Neuron (in vitro differentiated cells): ENCODE data around the gene RPH3AL.

ENCODE experiments used
- H2AFZ ChIP-seq: one replicate; pipeline ENCODE4 v1.6.1; 2013; ENCODE audit warnings: low read depth, mild to moderate bottlenecking, inconsistent platforms, low read length, moderate library complexity
- H3K27me3 ChIP-seq: one replicate; pipeline ENCODE4 v1.6.1; 2013; ENCODE audit warnings: low read length; ENCODE audit not compliant: insufficient read depth
- H3K36me3 ChIP-seq: one replicate; pipeline ENCODE4 v1.6.1; 2013; ENCODE audit warnings: low read length; ENCODE audit not compliant: insufficient read depth
- H3K4me1 ChIP-seq: one replicate; pipeline ENCODE4 v1.6.1; 2013; ENCODE audit warnings: low read length; ENCODE audit not compliant: insufficient read depth
- H3K4me3 ChIP-seq: 2 replicates; pipeline ENCODE4 v1.5.1; 2013; ENCODE audit warnings: mild to moderate bottlenecking, low read length, moderate library complexity
- H3K9me3 ChIP-seq: one replicate; pipeline ENCODE4 v1.6.1; 2013; ENCODE audit warnings: low read length

RPH3AL gene, protein sequence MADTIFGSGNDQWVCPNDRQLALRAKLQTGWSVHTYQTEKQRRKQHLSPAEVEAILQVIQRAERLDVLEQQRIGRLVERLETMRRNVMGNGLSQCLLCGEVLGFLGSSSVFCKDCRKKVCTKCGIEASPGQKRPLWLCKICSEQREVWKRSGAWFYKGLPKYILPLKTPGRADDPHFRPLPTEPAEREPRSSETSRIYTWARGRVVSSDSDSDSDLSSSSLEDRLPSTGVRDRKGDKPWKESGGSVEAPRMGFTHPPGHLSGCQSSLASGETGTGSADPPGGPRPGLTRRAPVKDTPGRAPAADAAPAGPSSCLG

DNA sequence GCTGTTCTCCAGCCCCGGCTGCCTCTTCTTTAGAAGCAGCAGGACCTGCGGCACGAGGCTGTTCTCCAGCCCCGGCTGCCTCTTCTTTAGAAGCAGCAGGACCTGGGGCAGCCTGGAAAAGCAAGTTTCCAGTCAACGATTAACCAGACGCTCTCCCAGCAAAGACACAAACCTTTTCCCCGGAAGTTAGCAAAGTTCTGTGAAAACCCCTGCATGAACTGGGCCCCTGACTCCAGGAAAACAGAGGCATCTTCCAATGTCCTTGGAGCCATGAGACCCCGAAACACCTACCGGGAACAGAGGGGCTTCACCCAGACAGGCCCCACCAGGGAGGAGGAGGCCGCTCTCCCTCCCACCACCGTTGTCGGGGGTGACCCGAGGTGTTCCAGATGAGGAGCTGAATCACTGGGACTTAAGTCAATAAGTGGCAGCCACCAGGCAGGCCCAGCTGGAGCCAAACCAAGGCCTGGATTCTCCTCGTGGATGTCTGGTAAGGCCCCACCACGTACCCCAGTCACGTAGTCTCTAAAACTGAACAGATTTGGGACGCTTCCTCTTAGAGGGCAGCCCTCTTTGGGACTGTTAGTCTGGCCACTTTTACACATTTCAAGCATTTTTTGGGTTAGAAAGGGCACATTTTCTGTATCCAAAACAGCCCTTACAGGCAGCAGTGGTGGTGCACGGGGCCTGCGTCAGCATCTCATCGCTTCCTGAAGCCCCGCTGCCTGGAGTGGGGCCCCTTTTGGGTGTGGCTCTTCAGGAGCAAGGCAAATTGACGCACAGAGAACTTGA is at the start of gene RPH3AL:
Gene RPH3AL, minus strand, starts transcription at position 387 of the 792 bp plus-strand sequence. CDS start 25,264 bp downstream, outside the sequence.
- Histone ChIP-seq H3K27me3 (no peaks in the 10 kb centered on the region), H3K4me1 (peaks cover 26% of the 10 kb centered on the region), H3K9me3 (no peaks in the 10 kb centered on the region), H3K4me3 (peak within 1 kb of the TSS; percentile 45), H2AFZ (peak within 1 kb of the TSS; percentile 78), H3K36me3 (no peaks in the 10 kb centered on the region)

DNA sequence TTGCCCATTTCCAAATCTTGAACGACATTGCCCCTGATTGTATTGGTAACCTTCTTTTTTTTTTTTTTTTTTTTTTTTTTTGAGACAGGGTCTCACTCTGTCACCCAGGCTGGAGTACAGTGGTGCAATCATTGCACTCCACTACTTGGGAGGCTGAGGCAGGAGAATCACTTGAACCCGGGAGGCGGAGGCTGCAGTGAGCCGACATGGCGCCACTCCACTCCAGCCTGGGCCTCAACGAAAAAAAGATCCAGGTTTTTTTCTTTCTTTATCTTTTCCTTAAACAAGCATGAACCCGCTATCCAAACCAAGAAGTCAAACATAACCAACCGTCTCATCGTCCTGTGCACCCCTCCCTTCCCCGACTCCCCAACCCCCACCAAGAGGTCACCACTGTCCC is 47.6 kb upstream of the RPH3AL start:
- H3K9me3 ChIP-seq = no peaks in the 10 kb centered on the region
- no peaks in the 10 kb centered on the region for H3K36me3 ChIP-seq
- H3K27me3 ChIP-seq = no peaks in the 10 kb centered on the region
- H3K4me1 ChIP-seq = no peaks in the 10 kb centered on the region
- H3K4me3 ChIP-seq = no peak overlapping the region
- H2AFZ ChIP-seq = no peak overlapping the region

DNA sequence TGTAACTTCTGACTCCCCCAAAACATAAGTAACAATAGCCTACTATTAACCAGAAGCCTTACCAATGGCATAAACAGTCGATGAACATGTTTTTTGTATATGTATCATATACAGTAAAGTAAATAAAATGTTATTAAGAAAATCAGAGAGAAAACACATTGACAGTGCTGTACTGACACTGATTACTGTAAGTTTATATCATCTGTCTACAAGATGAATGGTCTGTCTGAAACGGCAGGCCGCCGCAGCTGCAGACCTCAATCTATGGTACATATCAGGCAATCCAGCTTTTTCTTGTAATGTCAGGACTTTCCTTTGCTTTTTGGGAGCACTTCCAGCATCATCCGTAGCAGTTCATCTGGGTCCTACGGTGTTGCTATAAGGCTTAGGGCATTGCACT is 44.2 kb upstream of the RPH3AL start:
- H2AFZ ChIP-seq = no peak overlapping the region
- no peaks in the 10 kb centered on the region for H3K36me3 ChIP-seq
- H3K4me1 ChIP-seq = no peaks in the 10 kb centered on the region
- peaks cover 5% of the 10 kb centered on the region for H3K27me3 ChIP-seq
- no peaks in the 10 kb centered on the region for H3K9me3 ChIP-seq
- H3K4me3 ChIP-seq = no peak overlapping the region

DNA sequence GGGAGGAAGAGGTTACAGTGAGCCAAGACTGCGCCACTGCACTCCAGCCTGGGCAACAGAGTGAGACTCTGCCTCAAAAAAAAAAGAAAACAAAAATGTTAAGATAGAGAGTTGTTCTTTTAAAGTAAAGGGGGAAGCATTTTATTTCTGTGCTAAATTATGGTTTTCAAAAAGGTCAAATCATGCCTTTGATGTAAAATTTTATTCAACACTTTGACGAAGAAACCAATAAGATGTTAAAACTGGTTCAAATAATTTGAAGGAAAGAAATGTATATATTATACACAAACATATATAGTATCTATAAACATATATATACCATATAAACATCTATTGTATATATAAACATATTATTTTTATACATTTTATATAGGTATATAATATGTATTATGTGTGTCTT is 43.4 kb upstream of the RPH3AL start:
- Histone ChIP-seq H3K4me3 (no peak overlapping the region), H3K9me3 (no peaks in the 10 kb centered on the region), H3K4me1 (no peaks in the 10 kb centered on the region), H2AFZ (no peak overlapping the region), H3K36me3 (no peaks in the 10 kb centered on the region), H3K27me3 (peaks cover 7% of the 10 kb centered on the region)

DNA sequence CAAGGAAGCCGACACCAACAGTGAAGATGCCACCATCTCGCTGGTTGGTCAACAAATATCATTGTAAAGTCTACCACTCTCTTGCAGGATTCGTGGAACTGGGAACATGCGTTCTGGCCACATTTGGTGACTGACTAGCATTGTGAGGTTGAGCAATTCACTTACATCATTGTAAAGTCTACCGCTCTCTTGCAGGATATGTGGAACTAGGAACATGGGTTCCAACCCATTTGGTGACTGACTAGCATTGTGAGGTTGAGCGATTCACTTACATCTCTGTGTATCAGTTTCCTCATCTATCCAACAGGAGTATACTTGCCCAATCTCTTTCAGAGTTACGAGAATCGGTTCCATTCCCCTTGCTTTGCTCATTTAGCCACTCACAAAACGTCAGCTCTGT is 42.6 kb upstream of the RPH3AL start:
- H3K4me1 ChIP-seq = no peaks in the 10 kb centered on the region
- peaks cover 7% of the 10 kb centered on the region for H3K27me3 ChIP-seq
- H3K4me3 ChIP-seq = no peak overlapping the region
- no peak overlapping the region for H2AFZ ChIP-seq
- no peaks in the 10 kb centered on the region for H3K9me3 ChIP-seq
- no peaks in the 10 kb centered on the region for H3K36me3 ChIP-seq

DNA sequence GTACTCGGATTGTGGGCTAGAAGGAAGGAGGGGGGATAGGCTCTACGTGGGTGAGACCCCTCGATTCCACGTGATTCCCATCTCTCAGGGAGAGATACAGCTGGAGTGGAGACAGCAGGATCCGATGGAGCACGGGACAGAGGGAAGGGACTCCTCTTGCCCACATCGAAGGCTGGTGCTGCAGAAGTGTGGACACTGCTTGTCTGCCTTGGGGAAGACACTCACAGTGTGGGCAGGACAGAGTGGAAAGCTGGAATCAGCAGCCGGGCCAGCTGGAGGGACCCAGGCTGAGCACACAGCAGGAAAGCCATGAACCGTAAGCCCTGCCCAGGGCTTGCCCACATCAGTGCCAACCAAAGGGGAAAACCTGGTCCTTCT is 42.1 kb upstream of the RPH3AL start:
- peaks cover 7% of the 10 kb centered on the region for H3K27me3 ChIP-seq
- H2AFZ ChIP-seq = no peak overlapping the region
- no peaks in the 10 kb centered on the region for H3K4me1 ChIP-seq
- no peaks in the 10 kb centered on the region for H3K36me3 ChIP-seq
- no peaks in the 10 kb centered on the region for H3K9me3 ChIP-seq
- no peak overlapping the region for H3K4me3 ChIP-seq

DNA sequence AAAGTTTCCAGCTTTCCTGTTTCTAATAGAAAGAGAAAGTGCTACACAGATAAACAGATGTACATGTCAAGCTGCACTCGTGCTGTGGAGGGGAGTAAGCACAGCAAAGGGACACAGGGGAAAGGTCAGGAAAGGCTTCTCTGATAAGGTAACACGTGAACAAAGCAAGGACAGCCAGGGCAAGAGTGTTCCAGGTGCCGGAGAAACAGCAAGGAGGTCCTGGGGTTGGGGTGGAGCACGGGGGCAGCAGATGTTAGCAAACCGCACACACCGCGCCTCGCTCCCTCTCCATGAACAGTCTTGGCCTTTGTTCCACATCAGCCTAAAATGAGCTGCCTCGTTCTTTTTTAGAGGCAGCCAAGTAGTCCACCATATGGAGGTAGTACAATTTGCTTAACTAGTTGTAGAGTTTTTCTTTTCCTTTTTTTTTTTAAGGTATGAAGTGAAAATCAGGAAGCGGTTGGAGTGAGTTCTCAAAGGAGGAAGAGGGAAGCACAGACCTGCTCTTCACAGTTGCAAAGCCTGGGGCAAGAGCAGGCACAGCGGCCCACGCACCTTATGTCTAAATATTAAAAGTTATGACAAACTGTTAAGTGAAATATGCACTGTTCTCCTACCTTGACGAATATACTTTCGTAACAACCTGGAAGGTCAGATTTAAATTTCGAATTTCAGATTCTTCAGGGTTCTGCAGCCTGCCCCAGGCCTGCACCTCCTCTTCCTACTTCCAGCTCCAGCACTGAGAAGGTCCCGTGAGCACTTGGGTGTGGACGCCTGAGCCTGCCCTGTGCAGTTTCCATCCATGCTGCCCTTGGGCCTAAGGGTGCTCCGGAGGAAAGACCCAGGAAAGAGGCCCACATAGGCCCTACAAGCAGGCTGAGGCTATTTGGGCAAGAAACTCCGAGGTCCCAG is 41.5 kb upstream of the RPH3AL start:
- Histone ChIP-seq H2AFZ (no peak overlapping the region), H3K27me3 (peaks cover 7% of the 10 kb centered on the region), H3K4me1 (no peaks in the 10 kb centered on the region), H3K9me3 (no peaks in the 10 kb centered on the region), H3K4me3 (no peak overlapping the region), H3K36me3 (no peaks in the 10 kb centered on the region)

DNA sequence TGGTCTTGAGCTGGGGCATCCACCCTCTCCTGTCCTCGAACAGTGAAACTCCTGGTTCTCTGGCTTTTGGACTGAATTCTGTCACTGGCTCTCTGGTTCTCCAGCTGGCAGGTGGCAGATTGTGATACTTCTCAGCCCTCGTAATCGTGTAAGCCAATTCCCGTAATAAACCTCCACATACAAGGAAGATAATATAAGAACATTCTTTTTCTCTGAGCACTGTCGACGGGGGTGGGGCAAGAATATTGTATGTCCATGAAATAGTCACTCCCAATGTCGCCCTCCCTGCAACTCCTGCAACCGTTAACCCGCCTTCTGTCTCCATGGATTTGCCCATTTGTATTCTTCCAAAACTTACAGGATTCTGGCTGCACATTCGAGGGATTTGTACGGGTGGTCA is 39.2 kb upstream of the RPH3AL start:
- Histone ChIP-seq H3K4me1 (no peaks in the 10 kb centered on the region), H3K9me3 (no peaks in the 10 kb centered on the region), H2AFZ (no peak overlapping the region), H3K27me3 (peaks cover 10% of the 10 kb centered on the region), H3K36me3 (no peaks in the 10 kb centered on the region), H3K4me3 (no peak overlapping the region)

DNA sequence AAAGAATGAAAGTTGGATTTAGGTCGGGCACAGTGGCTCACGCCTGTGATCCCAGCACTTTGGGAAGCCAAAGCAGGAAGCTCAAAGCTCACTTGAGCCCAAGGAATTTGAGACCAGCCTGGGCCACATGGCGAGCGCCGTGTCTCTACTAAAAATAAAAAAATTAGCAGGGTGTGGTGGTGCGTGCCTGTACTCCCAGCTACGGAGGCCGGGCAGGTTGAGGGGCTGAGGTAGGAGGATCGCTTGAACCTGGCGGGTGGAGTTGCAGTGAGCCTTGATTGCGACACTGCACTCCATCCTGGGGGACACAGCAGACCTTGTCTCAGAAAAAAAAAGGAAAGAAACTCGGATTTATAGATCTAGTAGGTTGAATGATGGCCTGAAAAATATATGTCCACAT is 37.4 kb upstream of the RPH3AL start:
- peaks cover 1% of the 10 kb centered on the region for H3K4me1 ChIP-seq

DNA sequence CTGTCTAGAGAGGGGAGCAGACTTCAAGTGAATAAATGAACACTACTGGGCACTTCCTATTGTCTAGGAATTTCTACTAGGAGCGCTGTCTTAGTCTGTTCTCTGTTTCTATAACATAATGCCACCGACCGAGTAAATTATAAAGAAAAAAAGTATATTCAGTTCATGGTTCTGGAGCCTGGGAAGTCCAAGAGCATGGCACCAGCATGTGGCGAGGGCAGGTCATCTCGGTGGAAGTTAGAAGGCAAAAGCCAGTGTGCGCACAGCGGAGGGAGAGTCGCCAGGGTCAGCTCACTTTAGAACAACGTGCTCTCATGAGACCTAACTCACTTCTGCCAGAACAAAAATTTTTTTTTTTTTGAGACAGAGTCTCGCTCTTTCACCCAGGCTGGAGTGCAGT is 35.5 kb upstream of the RPH3AL start:
- Histone ChIP-seq H3K36me3 (no peaks in the 10 kb centered on the region), H2AFZ (no peak overlapping the region), H3K4me3 (no peak overlapping the region), H3K4me1 (peaks cover 18% of the 10 kb centered on the region), H3K27me3 (peaks cover 19% of the 10 kb centered on the region), H3K9me3 (no peaks in the 10 kb centered on the region)

More for the DNA sequence above, 37.4 kb upstream of the RPH3AL start:
- Histone ChIP-seq H3K27me3 (peaks cover 10% of the 10 kb centered on the region), H3K36me3 (no peaks in the 10 kb centered on the region), H3K9me3 (no peaks in the 10 kb centered on the region), H2AFZ (no peak overlapping the region), H3K4me3 (no peak overlapping the region)

DNA sequence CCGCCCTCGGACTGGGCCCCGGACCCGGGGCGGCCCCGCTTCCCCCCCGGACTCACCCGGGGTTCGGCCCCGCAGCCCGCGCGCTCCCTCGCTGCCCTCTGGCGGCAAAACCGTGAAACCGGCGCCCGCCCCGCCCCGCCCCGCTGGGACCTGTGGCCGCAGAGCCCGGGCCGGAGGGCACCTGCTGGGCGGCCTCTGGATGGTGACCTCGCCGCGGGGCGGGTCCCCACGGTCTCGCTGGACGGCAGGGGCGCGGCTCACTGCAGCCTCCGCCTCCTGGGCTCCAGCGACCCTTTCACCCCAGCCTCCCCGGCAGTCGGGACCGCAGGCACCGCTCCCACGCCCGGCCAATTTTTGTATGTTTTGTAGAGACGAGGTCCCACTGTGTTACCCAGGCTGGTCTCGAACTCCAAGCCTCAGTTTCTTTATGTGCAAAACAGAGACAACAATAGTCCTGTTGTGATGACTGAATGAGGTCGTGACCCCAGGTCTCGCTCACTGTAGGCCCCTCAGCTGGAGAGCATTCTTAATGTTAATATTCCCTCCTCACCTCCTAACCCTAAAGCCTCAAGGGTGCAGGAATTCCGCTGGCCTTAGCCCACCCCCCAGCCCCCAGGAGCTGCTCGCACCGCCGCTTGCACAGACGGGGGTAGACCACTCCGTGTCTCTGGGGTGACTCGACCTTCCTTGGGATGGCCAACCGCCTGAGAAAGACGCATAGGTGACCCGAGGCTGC is 33.7 kb upstream of the RPH3AL start:
- Histone ChIP-seq H3K9me3 (no peaks in the 10 kb centered on the region), H2AFZ (no peak overlapping the region), H3K36me3 (no peaks in the 10 kb centered on the region), H3K4me3 (no peak overlapping the region), H3K27me3 (peaks cover 16% of the 10 kb centered on the region), H3K4me1 (peaks cover 35% of the 10 kb centered on the region)

DNA sequence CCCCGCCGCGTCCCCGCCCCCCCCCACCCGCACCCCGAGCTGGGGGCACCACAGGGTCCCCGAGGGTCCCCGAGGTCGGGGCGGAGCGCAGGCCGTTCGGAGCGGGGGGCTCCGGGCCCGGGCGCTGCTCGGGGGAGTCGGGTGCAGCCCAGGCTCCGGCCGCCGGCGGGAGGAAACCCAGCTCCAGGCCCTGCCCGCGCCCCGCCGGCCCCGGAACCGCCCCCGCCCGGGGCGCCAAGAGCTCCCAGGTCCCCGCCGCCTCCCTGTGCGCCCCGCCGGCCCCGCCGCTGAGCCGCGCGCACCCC is 33.2 kb upstream of the RPH3AL start:
- H3K27me3 ChIP-seq = peaks cover 16% of the 10 kb centered on the region
- H3K4me3 ChIP-seq = no peak overlapping the region
- H2AFZ ChIP-seq = no peak overlapping the region
- no peaks in the 10 kb centered on the region for H3K36me3 ChIP-seq
- no peaks in the 10 kb centered on the region for H3K9me3 ChIP-seq
- H3K4me1 ChIP-seq = peaks cover 36% of the 10 kb centered on the region
